Keratinocyte (primary cell): ENCODE measurements around the gene GOLGA8R. TPM values are rescaled to one million over a fixed set of nuclear protein-coding genes. Genes with fewer than 3 reads are reported as not detected.
"Not testable (repeated sequence)": the region's sequence is repeated elsewhere in the genome, so short reads cannot be mapped to it uniquely, and the experiment has no call there.

Source experiments
- DNase-seq: peaks from one replicate; pipeline ENCODE4 v3.0.0-alpha.2; 2011; ENCODE audit warnings: low read depth, missing footprints, low spot score
- FAIRE-seq: peaks from 2 replicates; lab custom pipeline; 2011; peaks lifted over from hg19 to GRCh38; lab: Jason Lieb, UNC
- H2AFZ ChIP-seq: 2 replicates; pipeline ENCODE4 v1.6.0; 2012; ENCODE audit warnings: low read length, control low read depth, inconsistent platforms; ENCODE audit not compliant: control insufficient read depth
- H3K27ac ChIP-seq: 2 replicates; pipeline ENCODE4 v1.5.1; 2011; ENCODE audit warnings: low read length; ENCODE audit not compliant: control insufficient read depth, insufficient read depth
- H3K27me3 ChIP-seq: 3 replicates; pipeline ENCODE4 v1.6.0; 2011; ENCODE audit warnings: low read length; ENCODE audit not compliant: control insufficient read depth, insufficient read depth; ENCODE audit errors: extremely low read depth
- H3K36me3 ChIP-seq, 2 experiments: 2 replicates in 1 of 2; 3 replicates in 1 of 2; pipeline ENCODE4 v1.5.1; 2011; ENCODE audit warnings: low read length in 2 of 2, mild to moderate bottlenecking in 1 of 2; ENCODE audit not compliant: control insufficient read depth in 2 of 2, insufficient read depth in 2 of 2; ENCODE audit errors: extremely low read depth in 1 of 2
- H3K4me1 ChIP-seq: 3 replicates; pipeline ENCODE4 v1.5.1; 2011; ENCODE audit warnings: low read length; ENCODE audit not compliant: control insufficient read depth, insufficient read depth; ENCODE audit errors: extremely low read depth
- H3K4me2 ChIP-seq: 3 replicates; pipeline ENCODE4 v1.6.0; 2011; ENCODE audit warnings: low read depth, low read length; ENCODE audit not compliant: control insufficient read depth, insufficient read depth; ENCODE audit errors: extremely low read depth
- H3K4me3 ChIP-seq, 3 experiments: fragments of 200-600 bp in 1 of 3; sonication (generic) in 1 of 3; 2 replicates in 2 of 3; 3 replicates in 1 of 3; pipeline ENCODE4 v1.5.1; 2011 to 2016; ENCODE audit warnings: low read length in 3 of 3, mild to moderate bottlenecking in 3 of 3, control low read depth in 2 of 3, inconsistent platforms in 1 of 3, low read depth in 1 of 3, mixed read lengths in 1 of 3, mixed run types in 1 of 3, moderate library complexity in 1 of 3; ENCODE audit not compliant: control insufficient read depth in 2 of 3, insufficient read depth in 2 of 3; ENCODE audit errors: extremely low read depth in 1 of 3
- H3K79me2 ChIP-seq: 2 replicates; pipeline ENCODE4 v1.6.0; 2012; ENCODE audit warnings: low read length; ENCODE audit not compliant: control insufficient read depth, insufficient read depth
- H3K9ac ChIP-seq: 3 replicates; pipeline ENCODE4 v1.6.0; 2011; ENCODE audit warnings: low read length; ENCODE audit not compliant: control insufficient read depth, insufficient read depth; ENCODE audit errors: extremely low read depth
- H3K9me1 ChIP-seq: 3 replicates; pipeline ENCODE4 v1.6.0; 2011; ENCODE audit warnings: low read length; ENCODE audit not compliant: control insufficient read depth, insufficient read depth; ENCODE audit errors: extremely low read depth
- H3K9me3 ChIP-seq: 2 replicates; pipeline ENCODE4 v1.5.1; 2012; ENCODE audit warnings: low read depth, low read length; ENCODE audit not compliant: control insufficient read depth
- H4K20me1 ChIP-seq: 3 replicates; pipeline ENCODE4 v1.6.0; 2011; ENCODE audit warnings: low read length; ENCODE audit not compliant: control insufficient read depth, insufficient read depth; ENCODE audit errors: extremely low read depth
- dilution Hi-C: fragments of 300-500 bp; cut with MboI; formaldehyde crosslinking; loops from one replicate; pipeline ENCODE4 v1.7.0; 2020; ENCODE audit warnings: low sequenced_read_pairs; ENCODE audit not compliant: extremely low pct_ligation_motif_present
- polyA minus RNA-seq, 3 experiments: library from RNA; depleted of rRNA, polyadenylated mRNA; stranded (reverse); fragments of >200 nt; gene quantifications; 1 replicate in 1 of 3; 2 replicates in 1 of 3; 3 replicates in 1 of 3; pipeline ENCODE4 v1.2.3, GENCODE V29; 2011
- polyA plus RNA-seq, 5 experiments: library from polyadenylated mRNA; depleted of rRNA in 3 of 5; stranded (reverse) in 3 of 5; stranded (forward) in 1 of 5; unstranded in 1 of 5; fragments of >200 nt; gene quantifications; 1 replicate in 1 of 5; 2 replicates in 3 of 5; 3 replicates in 1 of 5; pipeline versions ENCODE4 v1.2.1 to v1.2.3, GENCODE V29; 2011 to 2012; ENCODE audit warnings: missing spikeins in 2 of 5, low read depth in 1 of 5, low replicate concordance in 1 of 5

GOLGA8R gene
- polyA plus RNA-seq: 0.12 to 0.20 TPM (median 0.17 TPM) in 3 replicates
- 0.97 TPM for polyA plus RNA-seq (2011; ENCODE audit: low read depth)
- polyA plus RNA-seq (2011; cell fraction: cytosol; rRNA removed): 0.09 TPM in 1 of 2 replicates, not detected in the other
- 1.4 and 1.6 TPM in 2 replicates for polyA plus RNA-seq (2011; cell fraction: nucleus; rRNA removed)
- 0.09 and 0.21 TPM in 2 replicates for polyA plus RNA-seq (2012; ENCODE audit: low replicate concordance)
- 0.10 to 0.54 TPM in 2 of 3 replicates, not detected in the other for polyA minus RNA-seq
- not detected for polyA minus RNA-seq (2011; cell fraction: cytosol; rRNA and poly(A)+ RNA removed)
- 0.32 and 0.54 TPM in 2 replicates for polyA minus RNA-seq (2011; cell fraction: nucleus; rRNA and poly(A)+ RNA removed)

GRCh38 chr15:30414160-30414559, at the start of gene GOLGA8R:
TSS of gene GOLGA8R (minus strand) at chr15:30414260. CDS start at chr15:30414162, 98 bp downstream.
- FAIRE-seq, dilution Hi-C loops: not testable (repeated sequence)

GRCh38 chr15:30463849-30464248, 49.8 kb upstream of the GOLGA8R start:
- H4K20me1 ChIP-seq, H3K27ac ChIP-seq, H3K4me3 ChIP-seq, H3K9ac ChIP-seq, H3K4me2 ChIP-seq, H3K9me3 ChIP-seq, H3K9me1 ChIP-seq, H3K79me2 ChIP-seq, H3K36me3 ChIP-seq, H2AFZ ChIP-seq, FAIRE-seq, H3K4me1 ChIP-seq, DNase-seq, dilution Hi-C loops, H3K27me3 ChIP-seq: not testable (repeated sequence)

More at GRCh38 chr15:30414160-30414559, at the start of gene GOLGA8R:
- not testable (repeated sequence) for H3K4me3 ChIP-seq, H3K27ac ChIP-seq, H3K9ac ChIP-seq, H3K9me3 ChIP-seq, H4K20me1 ChIP-seq, DNase-seq, H3K36me3 ChIP-seq, H3K79me2 ChIP-seq, H3K27me3 ChIP-seq, H3K4me2 ChIP-seq, H3K9me1 ChIP-seq, H2AFZ ChIP-seq, H3K4me1 ChIP-seq

- H3K4me1 ChIP-seq, H3K9me1 ChIP-seq, H3K27ac ChIP-seq, dilution Hi-C loops, H2AFZ ChIP-seq, H3K4me2 ChIP-seq, H3K9me3 ChIP-seq, H3K79me2 ChIP-seq, H4K20me1 ChIP-seq, H3K9ac ChIP-seq, DNase-seq, H3K4me3 ChIP-seq, FAIRE-seq, H3K27me3 ChIP-seq, H3K36me3 ChIP-seq: not testable (repeated sequence)
Observed at GRCh38 chr15:30462176-30462575, 48.1 kb upstream of the GOLGA8R start.

GRCh38 chr15:30452702-30453101, 38.6 kb upstream of the GOLGA8R start:
- dilution Hi-C loops, H3K79me2 ChIP-seq, H3K4me2 ChIP-seq, H3K4me3 ChIP-seq, H3K27ac ChIP-seq, H3K9ac ChIP-seq, H3K9me3 ChIP-seq, FAIRE-seq, H3K9me1 ChIP-seq, H2AFZ ChIP-seq, H3K27me3 ChIP-seq, DNase-seq, H3K4me1 ChIP-seq, H4K20me1 ChIP-seq, H3K36me3 ChIP-seq: not testable (repeated sequence)

- H3K79me2 ChIP-seq, H3K4me3 ChIP-seq, H3K36me3 ChIP-seq, H3K9me1 ChIP-seq, H3K4me1 ChIP-seq, DNase-seq, H4K20me1 ChIP-seq, H2AFZ ChIP-seq, H3K27me3 ChIP-seq, dilution Hi-C loops, H3K4me2 ChIP-seq, H3K9ac ChIP-seq, H3K9me3 ChIP-seq, FAIRE-seq, H3K27ac ChIP-seq: not testable (repeated sequence)
Observed at GRCh38 chr15:30438348-30438747, 24.3 kb upstream of the GOLGA8R start.
